Measurements from ENCODE around the gene RGS19. TPM values are rescaled to one million over a fixed set of nuclear protein-coding genes. Genes with fewer than 3 reads are reported as not detected.

Gene RGS19
- polyA plus RNA-seq, 1 donor: 3.6 TPM

DNA sequence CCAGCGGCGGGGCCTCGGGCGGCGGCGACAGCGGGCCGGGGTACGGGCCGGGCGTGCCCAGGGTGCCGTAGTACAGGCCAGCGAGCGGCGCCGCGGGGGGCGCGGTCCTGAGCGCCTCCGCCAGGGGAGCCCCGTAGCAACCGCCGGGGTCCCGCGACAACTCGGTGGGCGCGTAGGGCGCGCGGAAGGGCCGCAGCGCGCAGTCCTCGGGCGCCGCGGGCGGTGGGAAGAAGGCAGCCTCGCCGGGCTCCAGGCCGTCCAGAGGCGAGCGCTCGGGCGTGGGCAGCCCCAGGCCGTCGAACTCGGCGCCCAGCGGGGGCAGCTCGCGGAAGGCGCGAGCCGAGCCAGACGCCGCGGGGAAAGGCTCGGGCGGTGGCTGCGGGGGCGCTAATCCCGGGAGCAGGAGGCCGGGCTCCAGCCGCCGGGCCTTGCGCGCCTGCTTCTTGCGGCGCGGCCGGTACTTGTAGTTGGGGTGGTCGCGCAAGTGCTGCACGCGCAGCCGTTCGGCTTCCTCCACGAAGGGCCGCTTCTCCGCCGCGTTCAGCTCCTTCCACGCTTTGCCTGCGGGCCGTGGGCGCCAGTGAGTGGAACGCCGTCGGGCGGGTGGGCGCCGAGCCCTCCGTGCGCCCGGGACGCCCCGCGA, 30.8 kb downstream of the RGS19 start:
- DNase-seq: no peak

DNA sequence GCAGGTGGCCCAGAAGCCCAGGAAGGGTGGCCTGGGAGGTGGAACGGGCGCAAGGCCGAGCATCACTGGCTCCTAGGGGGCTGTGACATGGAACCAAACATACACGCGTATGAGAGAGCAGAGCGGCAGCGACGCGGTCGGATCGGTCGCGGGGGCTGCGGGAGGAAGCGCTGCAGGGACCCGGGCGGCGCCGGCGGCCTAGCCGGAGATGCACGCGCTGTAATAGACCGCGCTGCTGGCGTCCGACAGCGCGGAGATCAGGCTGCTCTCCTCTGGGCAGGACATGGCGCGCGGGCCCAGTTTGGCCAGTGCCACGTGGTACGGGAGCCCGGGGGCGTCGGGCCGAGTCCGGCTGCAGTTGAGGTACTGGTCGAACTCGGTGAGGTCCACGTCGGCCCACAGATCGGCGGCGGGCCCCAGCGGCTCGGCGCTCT, 31.3 kb downstream of the RGS19 start:
- no peak for DNase-seq

- no peak for DNase-seq
Measured at GRCh38 chr20:64047046-64047389, 32.3 kb downstream of the RGS19 start.

DNA sequence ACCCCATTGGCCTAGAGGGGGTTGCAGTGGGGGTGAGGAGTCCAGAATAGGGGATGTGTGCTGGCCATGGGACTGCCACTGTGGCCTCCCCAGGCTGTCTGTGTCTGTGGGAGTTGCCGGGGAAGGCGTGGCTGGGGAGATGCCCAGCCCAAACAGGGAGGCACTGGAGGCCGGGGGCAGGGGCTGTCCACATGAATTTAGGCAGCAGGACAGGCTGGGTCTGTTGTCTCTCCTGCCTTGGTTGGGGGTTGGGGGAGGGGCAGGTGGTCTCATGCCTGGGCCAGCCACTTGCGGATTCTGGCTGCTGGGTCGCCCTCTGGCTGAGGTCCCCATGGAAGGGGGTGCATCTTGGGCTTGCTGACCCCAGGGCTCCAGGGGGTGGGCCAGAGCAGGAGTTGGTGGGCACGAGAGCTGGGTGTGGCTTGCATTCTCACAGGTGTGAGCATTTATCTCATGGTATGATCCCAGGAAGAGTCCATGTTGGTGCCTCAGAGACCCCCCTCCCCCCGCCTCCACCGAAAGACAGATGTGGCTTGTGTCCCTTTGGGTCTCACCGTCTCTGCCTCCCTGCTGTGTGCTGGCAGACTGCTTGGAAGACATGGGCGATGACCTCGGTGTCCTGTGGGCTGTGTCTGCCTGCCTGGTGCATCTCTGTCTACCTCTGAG, 33.8 kb downstream of the RGS19 start:
- no peak for DNase-seq

DNA sequence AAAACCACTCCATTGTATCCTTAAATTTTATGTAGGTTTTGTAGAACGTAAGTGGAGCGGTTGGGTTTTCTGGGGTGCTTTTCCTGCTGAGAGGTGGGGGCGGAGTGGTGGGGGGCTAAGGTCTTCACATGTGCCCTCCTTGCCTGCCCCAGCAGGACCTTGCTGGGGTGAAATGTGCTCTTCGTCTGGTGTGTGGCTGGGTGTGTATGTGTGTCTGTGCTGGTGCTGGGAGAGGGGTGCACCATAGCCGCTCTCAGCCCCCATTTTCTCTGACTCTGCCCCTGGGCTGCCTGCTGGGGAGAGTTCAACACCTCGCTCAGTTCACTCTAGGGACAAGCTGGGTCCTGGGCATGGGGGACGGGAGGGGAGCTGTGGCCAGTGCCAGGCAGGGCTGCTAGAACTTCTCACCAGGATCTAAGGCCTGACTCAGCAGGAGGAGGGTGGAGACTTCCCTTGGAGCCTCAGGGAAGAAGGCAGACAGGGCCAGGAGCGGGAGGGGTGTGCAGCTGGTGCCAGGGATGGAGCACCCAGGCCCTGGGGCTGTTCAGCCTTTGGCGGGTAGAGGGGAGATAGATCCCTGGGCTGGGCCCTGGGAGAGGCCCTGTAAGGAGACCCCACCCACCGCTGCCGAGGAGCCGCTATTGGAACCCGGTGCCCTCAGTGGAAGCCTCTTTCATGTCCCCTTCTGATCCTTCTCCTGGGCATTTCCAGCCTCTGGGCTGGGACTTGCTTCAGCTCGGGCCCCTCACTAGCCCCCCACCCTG, 34.7 kb downstream of the RGS19 start:
- no peak for DNase-seq

GRCh38 chr20:64043768-64044167, 35.5 kb downstream of the RGS19 start:
- no peak for DNase-seq

DNA sequence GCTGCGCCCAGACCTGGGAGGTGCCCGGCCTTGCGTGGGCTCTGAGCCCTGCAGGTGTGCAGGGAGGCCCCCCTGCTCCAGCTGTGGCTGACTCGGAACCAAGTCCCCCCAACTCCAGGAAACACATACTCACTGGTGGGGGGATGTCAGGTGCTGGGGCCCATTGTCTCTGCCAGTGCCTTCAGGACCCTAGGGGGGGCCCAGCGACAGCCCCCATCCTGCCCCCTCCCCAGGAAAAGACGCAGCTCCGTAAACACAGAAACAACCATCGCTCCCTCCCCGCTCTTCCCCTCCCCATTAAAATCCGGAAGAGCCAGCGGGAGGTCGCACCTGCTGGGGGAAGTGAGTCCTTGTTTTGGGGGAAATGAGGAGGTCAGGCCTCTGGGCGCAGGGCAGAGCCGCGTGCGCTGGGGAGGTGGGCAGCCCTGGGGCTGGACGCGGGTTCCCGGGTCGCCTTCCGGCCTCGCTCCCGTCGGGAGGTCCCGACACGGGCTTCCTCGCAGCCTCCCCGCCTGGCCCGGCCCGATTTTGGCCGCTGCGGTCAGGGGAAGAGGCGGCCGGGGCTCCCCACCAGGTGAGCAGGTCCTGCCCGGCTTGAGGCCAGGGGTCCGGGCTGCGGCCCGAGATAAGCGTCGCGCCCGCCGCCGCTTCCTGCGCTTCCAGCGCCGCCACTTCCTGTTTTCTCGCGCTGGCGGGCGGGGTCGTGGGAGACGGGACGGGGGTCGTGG, 37.1 kb downstream of the RGS19 start:
- DNase-seq: no peak

DNA sequence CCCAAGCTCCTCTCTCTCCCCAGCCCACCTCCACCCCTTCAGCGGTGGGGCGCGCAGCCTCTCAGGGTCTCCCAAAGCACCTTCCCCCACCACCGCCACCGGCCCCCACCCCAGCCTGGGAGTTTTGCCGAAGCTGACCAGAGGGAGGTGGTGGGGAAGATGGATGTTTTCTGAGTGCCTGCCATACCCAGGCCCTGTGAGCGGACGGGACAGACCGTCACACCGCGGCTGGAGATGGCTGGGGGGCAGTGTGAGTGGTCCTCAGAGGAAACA, 37.6 kb downstream of the RGS19 start:
- no peak for DNase-seq

- DNase-seq: no peak
Measured at GRCh38 chr20:64041040-64041780, 38.1 kb downstream of the RGS19 start.

- DNase-seq: no peak
Measured at GRCh38 chr20:64040231-64041039, 38.9 kb downstream of the RGS19 start.

DNA sequence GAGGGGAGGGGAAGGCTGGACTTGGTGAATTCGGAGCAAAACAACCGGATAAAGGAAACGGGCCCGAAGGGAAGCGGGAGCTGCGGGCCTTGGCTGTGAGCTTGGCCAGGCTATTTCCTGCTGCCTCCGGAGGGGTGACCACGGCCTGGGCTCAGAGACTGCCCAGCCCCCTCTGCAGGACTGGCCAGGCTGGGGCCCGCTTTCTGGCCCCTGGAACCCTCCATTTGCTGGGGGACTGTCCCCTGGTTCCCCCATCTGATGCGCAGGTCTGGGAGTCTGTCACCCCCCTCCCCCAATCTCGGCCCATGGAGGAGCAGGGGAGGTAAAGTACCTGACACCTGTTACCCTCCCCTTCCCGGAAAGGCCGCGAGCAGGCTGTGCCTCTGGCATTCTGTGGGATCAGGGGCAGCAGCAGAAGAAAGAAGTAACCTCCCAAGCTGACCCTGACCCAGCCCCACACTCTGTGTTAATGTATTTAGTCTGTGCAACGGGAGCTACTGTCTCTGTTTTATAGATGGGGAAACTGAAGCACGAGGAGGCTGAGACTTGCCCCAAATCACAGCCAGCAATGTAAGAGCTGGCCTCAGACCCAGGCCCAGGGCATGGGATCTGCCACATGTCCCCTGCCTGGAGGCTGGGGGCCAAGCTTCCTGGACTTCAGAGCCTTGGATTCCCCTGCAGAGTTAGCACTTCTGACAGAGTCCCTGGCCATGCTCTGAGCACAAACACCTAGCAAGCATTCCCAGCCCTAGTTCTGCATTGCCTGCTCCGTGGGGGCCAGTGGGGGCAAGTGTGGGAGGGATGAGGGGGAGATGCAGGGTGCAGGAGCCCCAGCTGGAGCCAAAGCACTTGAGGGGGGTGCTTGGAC, 39.8 kb downstream of the RGS19 start:
- DNase-seq: no peak

DNA sequence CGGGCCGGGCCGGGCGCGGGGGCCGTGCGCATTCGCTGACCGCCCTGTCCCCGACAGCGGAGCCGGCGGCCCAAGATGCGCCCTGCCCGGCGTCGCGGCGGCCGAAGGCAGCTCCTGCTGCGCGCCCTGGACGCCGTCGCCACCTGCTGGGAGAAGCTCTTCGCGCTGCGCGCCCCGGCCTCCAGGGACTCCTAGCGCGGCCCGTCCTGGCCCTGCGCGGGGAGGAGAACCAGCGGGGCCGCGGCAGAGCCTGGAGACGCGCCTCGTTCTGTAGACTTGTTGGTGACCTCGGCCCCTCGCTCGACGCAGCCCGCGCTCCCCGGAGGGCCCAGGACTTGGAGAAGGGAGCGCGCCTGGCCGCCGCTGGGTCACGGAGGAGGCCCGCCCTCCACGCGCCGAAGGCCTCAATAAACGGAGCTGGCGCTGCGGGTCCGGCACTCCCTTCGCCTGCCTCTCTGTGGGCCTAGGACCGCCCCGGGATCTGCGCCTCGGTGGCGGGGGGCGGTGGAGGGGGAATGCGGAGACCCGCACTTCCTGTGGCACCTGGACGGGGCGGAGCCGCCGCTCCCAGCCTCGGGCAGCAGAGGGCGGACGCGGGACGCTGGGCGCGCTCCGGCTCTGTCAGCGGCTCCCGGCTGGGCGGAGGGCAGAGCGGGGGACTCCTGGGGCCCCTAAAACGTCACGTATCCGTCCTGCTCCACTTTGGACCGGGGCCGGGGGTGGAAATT, 40.6 kb downstream of the RGS19 start:
- DNase-seq: peak; percentile 80

DNA sequence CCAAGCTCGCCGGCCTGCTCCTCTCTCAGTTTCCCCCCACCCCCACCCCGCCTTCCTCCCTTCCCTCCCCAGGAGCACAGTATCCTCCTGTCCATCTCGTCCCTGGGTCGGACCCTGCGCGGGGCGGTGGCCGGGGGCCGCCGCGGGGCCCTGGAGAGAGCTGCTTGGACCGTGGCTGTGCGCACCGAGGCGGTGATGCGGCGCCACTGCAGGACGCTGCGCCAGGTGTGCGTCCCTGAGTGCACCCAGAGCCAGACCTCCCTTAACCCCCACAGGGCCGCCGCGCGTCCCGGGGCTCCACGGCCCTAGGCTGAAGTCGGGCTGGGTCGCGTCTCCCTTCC, 41.1 kb downstream of the RGS19 start:
- no peak for DNase-seq

- no peak for DNase-seq
Measured at GRCh38 chr20:64037498-64038213, 41.7 kb downstream of the RGS19 start.

DNA sequence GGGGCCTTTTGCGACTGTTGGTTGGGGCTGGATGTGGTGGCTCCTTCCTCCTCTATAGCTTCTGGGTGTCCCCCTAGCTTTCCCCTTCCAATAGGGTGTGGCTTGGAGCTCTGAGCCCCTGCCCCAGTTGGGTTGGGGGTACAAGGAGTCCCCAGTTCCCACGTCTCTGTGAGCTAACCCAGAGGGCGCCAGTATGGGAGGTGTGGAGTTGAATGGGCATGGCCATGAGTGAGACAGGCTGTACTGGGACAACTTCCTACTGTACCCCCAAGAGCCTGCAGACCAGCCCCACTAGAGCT, 42.2 kb downstream of the RGS19 start:
- DNase-seq: no peak

DNA sequence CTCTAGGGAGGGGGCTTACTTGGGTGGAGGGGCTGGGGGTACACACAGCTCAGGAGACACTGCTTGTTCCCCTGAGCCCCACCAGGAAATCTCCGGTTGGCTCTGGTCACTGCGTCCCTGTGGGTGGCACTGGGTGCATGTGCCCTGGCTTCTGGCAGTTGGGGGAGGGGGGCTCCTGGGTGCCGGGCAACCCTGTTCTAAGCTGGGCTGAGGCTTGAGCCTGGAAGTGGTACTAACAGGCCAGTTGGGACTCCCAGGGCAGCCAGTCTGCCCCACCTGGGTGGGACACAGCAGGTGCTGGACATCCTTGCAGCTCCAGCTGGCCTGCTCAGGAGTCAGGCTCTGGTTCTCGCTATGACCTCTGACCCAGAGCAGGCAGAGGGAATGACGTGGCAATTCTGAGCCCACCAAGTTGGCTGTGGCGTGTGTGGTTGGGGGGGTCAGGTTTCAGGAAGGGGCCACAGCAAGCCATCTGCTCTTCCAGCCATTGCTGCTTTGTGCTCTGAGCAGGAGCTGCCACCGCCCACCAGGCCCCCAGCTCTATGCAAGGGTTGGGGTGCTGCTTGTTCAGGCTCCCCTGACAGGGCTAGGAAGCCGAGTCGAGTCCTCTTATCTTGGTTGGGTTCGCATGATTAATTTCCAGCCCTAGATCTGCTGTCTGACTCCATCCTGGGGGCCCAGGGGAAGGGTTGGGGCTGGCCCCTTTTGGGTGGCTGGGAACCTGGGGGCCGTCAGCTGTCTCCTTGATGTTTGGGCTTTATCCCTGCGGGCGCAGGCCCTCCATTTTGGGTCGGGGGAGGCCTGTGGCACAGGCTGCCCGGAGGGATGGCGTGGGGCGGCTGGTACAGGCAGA, 42.7 kb downstream of the RGS19 start:
- no peak for DNase-seq

- DNase-seq: no peak
Measured at GRCh38 chr20:64035933-64036345, 43.4 kb downstream of the RGS19 start, which contains the start of gene C20orf204. C20orf204 (plus strand) TSS chr20:64036182; CDS start chr20:64036324, 142 bp downstream.

Measured in left kidney (tissue), 2 donors.